Lung microvascular endothelial cell (primary cell): Measurements from ENCODE around the gene EEF2K. TPM values are rescaled to one million over a fixed set of nuclear protein-coding genes. Genes with fewer than 3 reads are reported as not detected.
"Not testable (repeated sequence)": the region's sequence is repeated elsewhere in the genome, so short reads cannot be mapped to it uniquely, and the experiment has no call there.

ENCODE experiments used
- DNase-seq, 2 donors: peaks; one replicate each; pipeline versions ENCODE4 v3.0.0 to v3.0.0-alpha.2; 2010; ENCODE audit warnings: low read depth in 2 of 2
- total RNA-seq: library from RNA; depleted of rRNA; stranded (reverse); fragments of >200 nt; gene quantifications from 2 replicates; pipeline ENCODE4 v1.2.1, GENCODE V29; 2014

EEF2K gene
- total RNA-seq, 1 donor from 2014 or later, result 36.7 TPM

DNA sequence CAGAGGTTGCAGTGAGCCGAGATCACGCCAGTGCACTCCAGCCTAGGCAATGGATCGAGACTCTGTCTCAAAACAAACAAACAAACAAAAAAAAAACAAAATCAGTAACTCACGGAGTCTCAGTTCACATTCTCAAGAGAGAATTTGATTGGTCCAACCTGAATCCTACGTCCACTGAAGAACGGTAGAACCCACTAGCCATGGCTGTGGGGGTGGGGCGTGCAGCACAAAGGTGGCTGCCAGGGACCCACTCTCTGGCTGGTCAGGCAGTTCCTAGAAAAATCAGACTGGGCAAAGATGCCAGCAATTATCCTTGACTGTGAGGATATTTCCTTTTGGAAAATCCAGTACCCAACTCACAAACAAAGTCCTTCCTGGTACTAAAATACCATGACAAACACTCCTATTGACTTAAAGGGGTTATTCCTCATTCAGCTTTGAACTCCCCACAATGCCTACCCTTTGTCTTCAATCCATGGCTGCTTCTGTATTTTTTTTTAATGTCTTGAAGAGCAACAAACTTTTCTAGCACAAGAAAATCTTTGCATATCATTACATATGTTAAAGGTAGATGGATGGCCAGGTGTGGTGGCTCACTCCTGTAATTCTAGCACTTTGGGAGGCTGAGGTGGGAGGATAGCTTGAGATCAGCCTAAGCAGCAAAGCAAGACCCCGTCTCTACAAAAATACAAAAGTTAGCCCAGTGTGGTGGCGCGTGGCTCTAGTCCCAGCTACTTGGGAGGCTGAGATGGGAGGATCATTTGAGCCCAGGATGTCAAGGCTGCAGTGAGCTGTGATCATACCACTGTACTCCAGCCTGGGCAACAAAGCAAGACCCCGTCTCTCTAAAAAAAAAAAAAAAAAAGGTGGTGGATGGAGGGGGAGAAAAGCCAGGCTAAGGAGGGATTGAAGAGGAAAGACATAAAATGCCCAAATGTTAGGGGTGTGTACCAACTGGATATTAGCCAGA, 87.3 kb downstream of the EEF2K start:
- no peak for DNase-seq

DNA sequence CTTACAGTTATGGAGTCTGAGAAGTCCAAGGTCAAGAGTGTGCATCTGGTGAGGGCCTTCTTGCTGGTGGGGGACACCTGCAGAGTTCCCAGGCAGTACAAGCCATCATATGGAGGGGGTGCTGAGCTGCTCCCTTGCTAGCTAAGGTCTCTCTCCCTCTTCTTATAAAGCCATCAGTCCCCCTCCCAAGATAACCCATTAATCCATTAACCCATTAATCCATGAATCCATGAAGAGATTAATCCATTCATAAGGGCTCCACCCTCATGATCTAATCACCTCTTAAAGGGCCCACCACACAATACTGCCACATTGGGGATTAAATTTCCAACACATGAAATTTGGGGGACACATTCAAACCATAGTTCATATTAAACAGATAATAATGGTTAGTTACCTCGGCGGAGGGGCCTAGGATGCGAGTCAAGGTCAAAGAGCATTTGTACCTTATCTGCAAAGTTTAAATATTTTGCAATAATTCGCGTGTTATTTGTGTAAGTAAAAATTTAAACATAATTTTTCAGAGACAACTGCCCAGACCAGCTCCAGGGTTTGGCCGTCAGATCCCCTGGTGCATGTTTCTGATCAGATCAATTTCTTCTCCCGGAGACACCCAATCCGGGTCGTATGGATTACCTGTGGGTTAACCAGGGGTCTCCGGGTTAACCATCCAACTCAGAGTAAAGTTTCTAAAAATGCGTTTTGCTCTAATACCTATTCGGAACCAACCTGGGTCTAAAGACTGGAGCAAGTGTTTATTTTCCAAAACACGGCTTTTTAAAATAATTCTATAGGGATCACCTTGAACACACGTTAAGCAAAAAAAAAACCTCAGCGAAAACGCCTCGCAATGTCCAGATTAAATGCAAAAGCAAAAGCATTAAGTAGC, 90.4 kb downstream of the EEF2K start:
- peak; percentile 10 to 18 for DNase-seq

DNA sequence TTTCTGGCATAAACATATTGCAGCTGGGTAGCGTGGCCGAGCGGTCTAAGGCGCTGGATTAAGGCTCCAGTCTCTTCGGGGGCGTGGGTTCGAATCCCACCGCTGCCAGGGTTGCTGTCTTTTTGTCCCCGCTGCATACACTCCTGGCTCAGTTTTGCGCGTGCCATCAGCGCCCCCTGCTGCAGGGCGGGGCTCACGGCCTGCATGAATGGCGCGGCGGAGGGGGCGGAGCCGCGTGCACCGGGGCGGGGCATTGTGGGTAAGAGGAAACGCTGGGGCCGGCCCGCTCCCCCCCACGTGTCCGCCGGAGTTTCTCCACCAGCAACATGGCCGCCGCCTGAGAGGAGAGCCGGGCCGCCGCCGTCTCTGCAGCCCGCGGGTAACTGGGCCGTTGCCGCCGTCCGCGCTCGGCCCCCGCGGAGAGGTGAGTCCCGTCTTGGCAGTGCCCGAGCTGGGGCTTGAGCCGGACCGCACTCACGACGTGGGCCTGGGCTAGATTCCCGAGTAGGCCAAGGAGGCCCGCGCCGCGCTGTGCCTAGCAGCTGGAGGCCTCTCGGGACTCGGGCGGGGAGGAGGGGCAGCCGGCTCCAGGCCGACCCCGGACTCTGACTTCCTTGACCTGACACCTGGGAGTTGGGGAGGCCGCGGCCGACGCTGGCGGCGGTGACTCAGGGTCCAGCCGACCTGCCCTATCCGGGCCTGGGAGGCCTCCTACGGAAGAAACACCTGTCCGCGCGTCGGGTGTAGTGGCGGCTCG, 91.2 kb downstream of the EEF2K start, which contains the start of gene POLR3E:
Gene POLR3E (plus strand): TSS at position 296 of the 757 bp plus-strand sequence. CDS start 5,560 bp downstream, outside the sequence.
- peak; percentile 98 to 99 for DNase-seq

DNA sequence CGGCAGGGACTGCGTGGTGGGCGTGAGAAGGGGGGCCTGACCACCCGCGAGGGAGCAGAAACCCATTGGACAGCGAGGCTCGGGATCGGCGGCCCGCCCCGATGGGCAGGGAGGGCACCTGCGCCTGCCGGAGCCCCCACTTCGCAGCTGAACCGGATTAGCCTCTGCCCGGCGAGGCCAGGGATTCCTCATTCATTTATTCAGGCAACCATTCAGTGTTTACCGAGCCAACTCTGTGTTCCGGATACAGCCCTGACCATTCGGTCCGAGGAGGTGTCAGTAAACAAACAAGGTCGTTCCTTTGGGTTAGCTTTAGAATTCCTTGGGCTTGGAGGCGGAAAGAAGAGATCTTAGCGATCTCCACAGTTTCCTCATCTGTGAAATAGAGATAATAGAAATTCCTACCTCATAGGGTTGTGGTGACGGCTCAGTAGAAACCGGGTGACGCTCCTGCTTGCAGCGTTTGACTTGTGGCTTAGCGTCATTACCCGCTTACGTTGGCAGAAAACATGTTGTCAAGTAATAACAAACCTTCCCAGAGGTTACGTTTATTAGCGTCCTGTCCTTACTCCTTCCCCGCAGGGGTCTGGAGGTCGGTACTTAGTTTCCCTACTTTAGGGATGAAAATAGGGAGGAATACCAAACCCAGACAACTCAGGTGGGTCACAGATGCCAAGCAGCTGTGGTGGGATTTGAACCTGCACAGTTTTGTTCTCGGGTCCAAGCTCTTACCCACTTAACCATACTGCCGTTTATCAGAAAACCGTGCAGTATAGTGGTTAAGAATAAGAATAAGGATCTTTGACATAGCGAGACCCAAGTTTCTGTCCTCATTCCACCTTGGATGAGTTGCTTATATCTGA, 92.0 kb downstream of the EEF2K start:
- DNase-seq, result peak; percentile 92 to 94

DNA sequence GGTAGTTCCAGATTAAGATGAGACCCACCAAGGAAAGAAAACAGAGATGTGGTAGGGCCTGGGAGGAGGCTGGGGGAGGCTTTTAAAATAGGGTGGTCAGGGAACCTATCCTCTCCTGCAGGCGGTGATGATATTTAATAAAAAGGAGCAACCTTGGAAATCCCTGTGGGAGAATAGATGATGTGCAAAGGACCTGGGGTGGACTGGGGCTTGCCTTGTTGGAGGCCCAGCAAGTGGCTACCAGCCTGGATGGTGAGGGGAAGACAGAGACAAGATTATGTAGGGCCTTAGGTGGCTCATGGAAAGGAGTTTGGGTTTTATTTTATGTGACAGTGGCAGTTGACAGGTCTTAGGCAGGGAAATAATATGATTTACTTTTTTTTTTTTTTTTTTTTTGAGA, 93.0 kb downstream of the EEF2K start:
- DNase-seq, result no peak

DNA sequence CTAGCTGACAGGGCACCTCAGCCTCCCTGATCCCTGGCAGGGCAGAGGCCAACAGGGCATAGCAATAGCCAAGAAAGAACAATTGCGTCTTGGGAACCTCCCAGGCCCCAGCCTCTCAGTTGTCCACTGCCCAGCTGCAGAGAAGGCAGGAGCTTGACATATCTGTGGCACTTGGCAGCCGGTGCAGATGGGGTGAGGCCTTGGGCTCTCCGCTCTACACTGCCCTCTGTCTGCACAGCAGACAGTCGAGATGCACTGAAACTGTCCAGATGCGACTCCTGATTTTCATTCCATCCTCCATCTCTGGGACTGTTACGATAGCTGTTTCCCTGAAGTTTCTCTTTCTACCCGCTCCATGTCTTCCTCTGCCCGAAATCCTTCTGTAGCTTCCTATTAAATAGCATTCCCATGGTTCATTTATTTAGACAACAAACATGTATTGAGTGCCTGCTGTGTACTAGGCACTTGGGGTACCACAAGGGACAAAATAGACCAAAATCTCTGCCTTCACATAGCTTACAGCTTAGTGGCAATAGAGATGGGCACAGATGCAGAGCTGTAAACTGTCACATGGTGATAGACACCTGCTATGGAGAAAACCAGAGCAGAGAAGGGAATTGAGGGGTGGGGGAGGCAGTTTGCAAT, 94.5 kb downstream of the EEF2K start:
- peak; percentile 67 to 71 for DNase-seq

DNA sequence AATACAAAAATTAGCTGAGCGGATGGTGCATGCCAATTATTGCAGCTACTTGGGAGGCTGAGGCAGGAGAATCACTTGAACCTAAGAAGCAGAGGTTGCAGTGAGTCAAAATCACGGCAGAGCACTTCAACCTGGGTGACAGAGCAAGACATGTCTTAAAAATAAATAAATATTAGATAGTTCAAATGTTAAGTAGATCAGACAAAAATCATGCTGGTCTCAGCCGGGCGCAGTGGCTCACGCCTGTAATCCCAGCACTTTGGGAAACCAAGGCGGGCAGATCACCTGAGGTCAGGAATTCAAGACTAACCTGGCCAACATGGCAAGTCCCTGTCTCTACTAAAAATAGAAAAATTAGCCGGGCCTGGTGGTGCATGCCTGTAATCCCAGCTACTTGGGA, 95.3 kb downstream of the EEF2K start:
- not testable (repeated sequence) for DNase-seq

DNA sequence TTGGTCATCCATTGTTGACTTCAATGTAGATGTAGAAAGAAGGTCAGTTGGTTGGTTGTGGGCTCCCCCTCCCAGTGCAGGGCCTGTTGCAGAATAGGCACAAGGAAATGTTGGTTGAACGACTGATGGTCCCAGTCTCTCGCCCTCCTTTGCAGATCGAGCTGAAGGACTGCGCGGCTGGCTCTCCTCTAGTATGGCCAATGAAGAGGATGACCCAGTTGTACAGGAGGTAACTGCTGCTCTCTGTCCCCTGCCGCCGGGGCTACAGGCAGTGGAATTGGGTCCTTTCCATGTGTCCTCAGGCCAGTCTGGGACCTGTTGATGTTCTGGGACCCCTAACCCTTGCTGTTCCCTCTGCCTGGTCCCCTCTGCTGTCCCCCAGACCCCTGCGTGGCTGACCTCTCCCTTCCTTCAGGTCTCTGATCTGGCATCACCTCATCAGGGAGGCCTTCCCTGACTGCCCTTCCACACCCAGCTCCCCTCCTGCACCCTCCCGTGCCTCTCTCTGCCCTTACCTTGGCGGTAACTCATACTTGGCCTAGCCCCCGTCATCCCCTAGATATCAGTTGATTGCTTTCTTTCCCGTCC, 96.8 kb downstream of the EEF2K start:
- no peak for DNase-seq

DNA sequence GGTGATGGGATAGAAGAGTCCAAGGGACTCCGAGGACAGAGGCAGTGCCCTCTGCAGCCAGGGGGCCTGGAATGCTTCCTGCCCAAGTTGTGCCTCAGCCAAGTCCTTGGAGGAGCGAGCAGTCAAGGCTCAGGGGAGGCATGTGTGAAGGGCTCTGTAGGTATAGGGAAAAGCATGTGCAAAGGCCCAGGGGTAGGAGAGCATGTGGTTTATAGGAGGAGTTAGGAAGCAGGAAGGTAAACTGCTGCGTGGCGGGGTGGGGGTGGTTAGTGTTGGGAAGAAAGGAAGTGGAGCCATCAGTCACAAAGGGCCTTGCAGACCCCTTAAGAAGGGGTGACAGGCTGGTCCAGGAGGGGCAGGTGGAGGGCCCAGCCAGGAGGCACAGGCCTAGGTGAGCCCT, 98.3 kb downstream of the EEF2K start:
- no peak for DNase-seq

DNA sequence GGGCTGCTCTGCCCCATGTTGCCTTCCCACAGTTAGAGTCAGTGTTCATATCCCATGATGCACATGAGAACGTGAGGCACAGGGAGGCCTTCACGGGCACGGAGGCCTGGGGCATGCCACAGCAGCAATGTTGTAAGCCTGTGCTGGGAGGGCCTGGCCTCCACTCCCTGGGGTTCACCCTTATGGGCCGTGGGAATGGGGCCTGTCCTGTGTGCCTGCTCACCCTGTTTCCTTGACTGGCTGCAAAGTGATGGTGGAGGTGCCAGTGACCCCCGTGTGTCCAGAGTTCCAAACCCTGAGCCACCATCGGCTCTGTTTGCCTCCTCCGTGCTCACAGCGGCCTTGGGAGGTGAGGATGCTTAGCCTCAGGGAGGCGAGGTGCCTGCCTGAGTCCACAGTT, 100.7 kb downstream of the EEF2K start:
- no peak for DNase-seq

DNA sequence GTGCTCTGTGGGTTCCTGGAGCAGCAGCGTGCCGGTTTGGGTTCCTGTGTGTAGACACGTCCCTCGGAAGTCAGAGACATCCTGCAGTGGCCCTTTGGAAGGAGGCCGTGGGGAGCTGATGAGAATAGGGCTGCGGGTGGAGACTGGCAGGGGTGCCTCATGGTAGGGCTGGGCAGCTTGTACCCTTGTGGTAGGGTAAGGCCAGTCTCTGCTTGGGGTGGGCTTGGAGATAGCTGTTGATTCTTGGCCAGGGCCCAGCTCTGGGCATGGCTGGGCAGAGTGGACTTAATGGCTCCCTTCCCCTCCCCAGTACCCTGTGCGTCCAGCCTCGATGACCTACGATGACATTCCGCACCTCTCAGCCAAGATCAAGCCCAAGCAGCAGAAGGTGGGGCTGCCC, 101.8 kb downstream of the EEF2K start:
- DNase-seq, result no peak

DNA sequence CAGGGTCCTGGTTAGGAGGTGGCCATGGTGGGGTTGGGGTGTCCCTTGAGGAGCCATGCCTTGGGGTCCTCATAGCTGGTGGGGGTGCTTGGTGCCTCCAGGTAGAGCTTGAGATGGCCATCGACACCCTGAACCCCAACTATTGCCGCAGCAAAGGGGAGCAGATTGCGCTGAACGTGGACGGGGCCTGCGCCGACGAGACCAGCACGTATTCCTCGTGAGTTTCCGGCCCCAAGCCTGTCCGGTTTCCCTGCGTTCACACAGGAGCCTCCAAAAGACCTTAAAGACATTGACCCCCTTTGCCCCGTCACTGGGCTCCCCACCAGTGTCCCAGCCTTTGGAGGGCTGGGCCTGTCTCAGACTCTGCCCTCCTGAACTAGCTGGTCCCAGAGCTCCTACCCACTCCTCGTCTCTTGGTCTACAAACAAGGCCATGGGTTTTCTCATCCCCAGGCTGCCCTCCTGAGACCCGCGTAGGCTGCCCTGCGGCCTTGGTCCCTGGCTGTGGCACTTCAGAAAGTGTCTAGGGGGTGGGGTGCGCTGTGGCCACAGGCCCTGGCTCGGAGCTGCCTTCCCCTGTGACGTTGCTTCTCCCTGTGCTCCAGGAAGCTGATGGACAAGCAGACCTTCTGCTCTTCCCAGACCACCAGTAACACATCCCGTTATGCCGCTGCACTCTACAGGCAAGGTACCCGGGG, 102.9 kb downstream of the EEF2K start:
- DNase-seq, result no peak

DNA sequence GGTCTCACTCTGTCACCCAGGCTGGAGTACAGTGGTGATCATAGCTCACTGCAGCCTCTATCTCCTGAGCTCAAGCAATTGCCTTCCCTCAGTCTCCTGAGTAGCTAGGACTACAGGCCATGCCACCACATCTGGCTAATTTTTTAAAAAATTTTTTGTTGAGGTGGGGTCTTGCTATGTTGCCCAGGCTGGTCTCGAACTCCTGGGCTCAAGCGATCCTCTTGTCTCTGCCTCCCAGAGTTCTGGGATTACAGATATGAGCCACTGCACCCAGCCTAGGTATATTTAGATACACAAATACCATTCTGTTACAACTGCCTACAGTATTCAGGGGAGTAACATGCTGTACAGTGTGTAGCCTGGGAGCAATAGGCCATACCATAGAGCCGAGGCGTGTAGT, 105.4 kb downstream of the EEF2K start:
- DNase-seq, result no peak

DNA sequence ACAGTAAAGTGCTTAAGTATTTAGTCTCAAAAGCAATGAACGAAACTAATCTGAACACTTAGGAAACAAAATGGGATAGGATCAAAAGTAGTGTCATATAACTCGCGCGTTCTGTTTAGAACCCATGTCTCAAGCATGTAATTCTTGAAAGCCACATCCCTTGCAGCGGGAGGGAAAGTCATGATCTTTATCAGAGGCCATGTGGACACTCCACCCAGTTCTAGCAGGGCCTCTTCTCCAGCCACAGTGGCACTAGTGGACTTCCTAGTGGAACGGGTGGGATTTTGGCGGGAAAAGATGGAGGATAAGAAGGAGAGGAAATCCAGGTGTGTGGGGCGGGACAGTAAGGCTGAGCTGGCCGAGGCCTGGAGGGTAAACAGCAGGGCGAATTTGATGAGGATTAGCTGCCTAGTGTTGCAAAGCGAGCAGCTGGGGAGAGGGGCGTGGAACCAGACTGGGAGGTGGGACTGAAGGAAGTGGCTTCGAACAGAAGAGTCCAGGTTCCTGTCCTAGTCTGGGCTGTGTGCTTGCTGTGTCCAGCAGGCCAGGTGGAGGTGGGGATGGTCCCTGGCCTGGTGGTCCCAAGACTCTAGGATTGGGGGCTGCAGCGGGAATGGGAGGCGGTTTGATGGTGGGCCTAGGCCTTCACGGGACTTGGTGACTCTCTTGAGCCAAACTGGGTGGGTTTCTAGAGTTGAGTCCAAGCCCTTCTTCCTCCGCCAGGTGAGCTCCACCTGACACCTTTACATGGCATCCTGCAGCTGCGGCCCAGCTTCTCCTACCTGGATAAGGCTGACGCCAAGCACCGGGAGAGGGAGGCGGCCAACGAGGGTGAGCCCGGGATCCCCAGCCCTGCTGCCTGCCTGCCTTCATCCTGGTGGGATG, 107.1 kb downstream of the EEF2K start:
- no peak for DNase-seq

DNA sequence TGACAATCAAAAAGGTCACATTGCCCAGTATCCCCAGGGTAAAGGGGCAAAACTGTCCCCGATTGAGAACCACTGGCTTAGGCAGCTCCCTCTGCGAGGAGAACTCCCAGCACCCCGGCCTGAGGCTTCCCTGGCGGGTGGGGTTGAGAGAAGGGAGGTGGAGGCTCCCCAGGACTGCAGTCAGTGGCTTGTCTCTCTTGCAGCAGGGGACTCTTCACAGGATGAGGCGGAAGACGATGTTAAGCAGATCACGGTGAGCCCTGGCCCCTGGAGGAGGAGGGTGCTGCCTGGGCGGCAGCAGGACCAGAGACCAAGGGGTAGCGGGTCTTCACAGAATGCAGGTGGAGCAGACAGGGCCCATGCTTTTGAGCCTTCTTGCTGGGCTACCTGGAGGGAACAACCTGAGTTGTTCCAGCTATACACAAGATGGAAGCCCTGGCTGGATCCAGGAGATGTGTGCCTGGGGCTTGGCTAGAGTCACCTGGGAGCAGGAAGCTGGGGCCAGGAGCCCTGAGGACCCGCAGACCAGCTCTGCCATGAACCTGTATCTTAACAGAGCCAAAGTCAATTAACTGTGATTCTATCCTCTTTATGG, 107.9 kb downstream of the EEF2K start:
- no peak for DNase-seq

DNA sequence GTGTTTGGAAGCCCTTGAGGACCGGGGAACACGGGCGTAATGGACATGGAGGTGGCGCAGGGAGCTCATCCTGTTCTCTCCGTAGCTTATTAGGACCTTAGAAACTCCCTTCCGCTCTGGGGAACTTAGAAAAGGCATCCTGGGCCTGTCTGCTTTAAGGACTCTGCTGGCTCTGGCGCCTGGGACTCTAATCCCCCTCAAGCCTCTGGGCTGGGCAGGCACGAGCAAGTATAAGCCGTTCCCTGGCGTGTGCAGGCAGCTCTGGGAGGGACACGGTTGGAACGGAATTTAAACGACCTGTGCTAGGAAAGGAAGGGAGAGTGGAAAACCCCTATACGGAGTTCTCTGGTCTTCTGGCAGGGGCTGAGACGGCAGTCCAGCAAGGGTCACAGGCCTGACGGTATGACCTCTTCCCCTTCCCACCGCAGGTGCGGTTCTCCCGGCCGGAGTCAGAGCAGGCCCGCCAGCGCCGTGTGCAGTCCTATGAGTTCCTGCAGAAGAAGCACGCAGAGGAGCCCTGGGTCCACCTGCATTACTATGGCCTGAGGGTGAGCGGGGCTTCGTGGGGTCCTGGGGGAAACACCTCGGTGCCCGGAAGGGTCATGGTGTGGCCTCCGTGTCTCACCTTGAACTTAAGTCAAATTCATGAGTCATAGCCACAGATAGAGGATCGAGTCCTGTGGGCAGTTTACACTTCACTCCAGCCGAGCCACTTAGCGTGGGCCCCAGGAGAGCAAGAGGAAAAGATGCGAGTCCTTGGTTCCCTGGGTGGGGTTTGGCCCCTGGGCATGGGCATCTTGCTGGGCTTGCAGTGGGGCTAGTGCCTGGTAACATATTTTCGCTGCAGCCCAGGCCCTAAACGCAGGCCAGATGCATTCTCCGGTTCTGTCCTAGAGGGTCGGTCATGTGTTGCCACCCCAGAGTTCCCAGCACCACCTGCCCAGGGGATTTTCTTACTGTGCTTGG, 108.9 kb downstream of the EEF2K start:
- no peak for DNase-seq
